Activated CD4-positive, alpha-beta T cell treated with anti-CD3 and anti-CD28 coated beads, Interleukin-2, amount 50 U/mL, for 48 hours (primary cell): ENCODE measurements around the gene CACUL1.

Experiments used
- DNase-seq, 2 experiments: peaks; one replicate each; pipeline ENCODE4 v3.0.0-alpha.2; 2020

Gene CACUL1

GRCh38 chr10:118635674-118636402 lies 118.9 kb downstream of the CACUL1 start:
- no peak for DNase-seq

- no peak for DNase-seq
These were observed 121.0 kb downstream of the CACUL1 start for GRCh38 chr10:118633786-118634185.

GRCh38 chr10:118629211-118629610 lies 125.6 kb downstream of the CACUL1 start:
- DNase-seq, result no peak

GRCh38 chr10:118628397-118628796 lies 126.4 kb downstream of the CACUL1 start:
- no peak for DNase-seq

- no peak for DNase-seq
These were observed 127.8 kb downstream of the CACUL1 start for GRCh38 chr10:118626953-118627352.
